SK-N-SH (cell line): ENCODE results near the gene PAPOLG.

Source experiments
- FOXM1 ChIP-seq: IDR thresholded peaks from 2 replicates; pipeline ENCODE4 v1.4.0; 2012; ENCODE audit warnings: low read depth, mild to moderate bottlenecking
- GABPA ChIP-seq: IDR thresholded peaks from 2 replicates; pipeline ENCODE4 v1.4.0; 2012; ENCODE audit warnings: low read depth, mild to moderate bottlenecking
- GATA2 ChIP-seq: sonication (generic); formaldehyde crosslinking; IDR thresholded peaks from 2 replicates; pipeline ENCODE4 v1.5.0; 2020; ENCODE audit warnings: mild to moderate bottlenecking, missing genetic modification reagents
- MAX ChIP-seq: IDR thresholded peaks from 2 replicates; pipeline ENCODE4 v1.4.0; 2012; ENCODE audit warnings: low read depth
- MEF2A ChIP-seq: IDR thresholded peaks from 2 replicates; pipeline ENCODE4 v1.4.0; 2012; ENCODE audit warnings: low read depth, borderline replicate concordance
- MXI1 ChIP-seq: IDR thresholded peaks from 2 replicates; pipeline ENCODE4 v1.6.1; 2012; ENCODE audit warnings: mild to moderate bottlenecking, low read depth, low read length, improper control_type of control experiment
- RAD21 ChIP-seq: IDR thresholded peaks from 2 replicates; pipeline ENCODE4 v1.6.1; 2012; ENCODE audit warnings: mild to moderate bottlenecking, low read length
- TAF1 ChIP-seq: IDR thresholded peaks from 2 replicates; pipeline ENCODE4 v1.6.1; 2012; ENCODE audit warnings: low read depth, mild to moderate bottlenecking, low read length, moderate library complexity, borderline replicate concordance
- ZBTB33 ChIP-seq: IDR thresholded peaks from 2 replicates; pipeline ENCODE4 v1.4.0; 2012; ENCODE audit warnings: low read depth, borderline replicate concordance
- TF ChIP-seq, protein P1 (sequence below): fragments of 200-600 bp; sonication (generic); IDR thresholded peaks from 2 replicates; pipeline ENCODE4 v1.6.1; 2017; ENCODE audit warnings: antibody characterized with exemption, mild to moderate bottlenecking, moderate library complexity
- TF ChIP-seq, protein P2 (sequence below): IDR thresholded peaks from 2 replicates; pipeline ENCODE4 v1.6.1; 2012; ENCODE audit warnings: mild to moderate bottlenecking, low read depth, low read length, moderate library complexity

GRCh38 chr2:60818272-60818671, 62.2 kb downstream of the PAPOLG start:
- TF ChIP-seq, protein P1, sequence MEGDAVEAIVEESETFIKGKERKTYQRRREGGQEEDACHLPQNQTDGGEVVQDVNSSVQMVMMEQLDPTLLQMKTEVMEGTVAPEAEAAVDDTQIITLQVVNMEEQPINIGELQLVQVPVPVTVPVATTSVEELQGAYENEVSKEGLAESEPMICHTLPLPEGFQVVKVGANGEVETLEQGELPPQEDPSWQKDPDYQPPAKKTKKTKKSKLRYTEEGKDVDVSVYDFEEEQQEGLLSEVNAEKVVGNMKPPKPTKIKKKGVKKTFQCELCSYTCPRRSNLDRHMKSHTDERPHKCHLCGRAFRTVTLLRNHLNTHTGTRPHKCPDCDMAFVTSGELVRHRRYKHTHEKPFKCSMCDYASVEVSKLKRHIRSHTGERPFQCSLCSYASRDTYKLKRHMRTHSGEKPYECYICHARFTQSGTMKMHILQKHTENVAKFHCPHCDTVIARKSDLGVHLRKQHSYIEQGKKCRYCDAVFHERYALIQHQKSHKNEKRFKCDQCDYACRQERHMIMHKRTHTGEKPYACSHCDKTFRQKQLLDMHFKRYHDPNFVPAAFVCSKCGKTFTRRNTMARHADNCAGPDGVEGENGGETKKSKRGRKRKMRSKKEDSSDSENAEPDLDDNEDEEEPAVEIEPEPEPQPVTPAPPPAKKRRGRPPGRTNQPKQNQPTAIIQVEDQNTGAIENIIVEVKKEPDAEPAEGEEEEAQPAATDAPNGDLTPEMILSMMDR, result peak; percentile 31; the same call in 1 of the 2 replicates
- TF ChIP-seq MXI1 (no peak), MAX (no peak), MEF2A (no peak), FOXM1 (no peak), TAF1 (no peak), GATA2 (CRISPR knock-in tag) (no peak), GABPA (no peak), ZBTB33 (no peak), RAD21 (no peak)
- TF ChIP-seq, protein P2, sequence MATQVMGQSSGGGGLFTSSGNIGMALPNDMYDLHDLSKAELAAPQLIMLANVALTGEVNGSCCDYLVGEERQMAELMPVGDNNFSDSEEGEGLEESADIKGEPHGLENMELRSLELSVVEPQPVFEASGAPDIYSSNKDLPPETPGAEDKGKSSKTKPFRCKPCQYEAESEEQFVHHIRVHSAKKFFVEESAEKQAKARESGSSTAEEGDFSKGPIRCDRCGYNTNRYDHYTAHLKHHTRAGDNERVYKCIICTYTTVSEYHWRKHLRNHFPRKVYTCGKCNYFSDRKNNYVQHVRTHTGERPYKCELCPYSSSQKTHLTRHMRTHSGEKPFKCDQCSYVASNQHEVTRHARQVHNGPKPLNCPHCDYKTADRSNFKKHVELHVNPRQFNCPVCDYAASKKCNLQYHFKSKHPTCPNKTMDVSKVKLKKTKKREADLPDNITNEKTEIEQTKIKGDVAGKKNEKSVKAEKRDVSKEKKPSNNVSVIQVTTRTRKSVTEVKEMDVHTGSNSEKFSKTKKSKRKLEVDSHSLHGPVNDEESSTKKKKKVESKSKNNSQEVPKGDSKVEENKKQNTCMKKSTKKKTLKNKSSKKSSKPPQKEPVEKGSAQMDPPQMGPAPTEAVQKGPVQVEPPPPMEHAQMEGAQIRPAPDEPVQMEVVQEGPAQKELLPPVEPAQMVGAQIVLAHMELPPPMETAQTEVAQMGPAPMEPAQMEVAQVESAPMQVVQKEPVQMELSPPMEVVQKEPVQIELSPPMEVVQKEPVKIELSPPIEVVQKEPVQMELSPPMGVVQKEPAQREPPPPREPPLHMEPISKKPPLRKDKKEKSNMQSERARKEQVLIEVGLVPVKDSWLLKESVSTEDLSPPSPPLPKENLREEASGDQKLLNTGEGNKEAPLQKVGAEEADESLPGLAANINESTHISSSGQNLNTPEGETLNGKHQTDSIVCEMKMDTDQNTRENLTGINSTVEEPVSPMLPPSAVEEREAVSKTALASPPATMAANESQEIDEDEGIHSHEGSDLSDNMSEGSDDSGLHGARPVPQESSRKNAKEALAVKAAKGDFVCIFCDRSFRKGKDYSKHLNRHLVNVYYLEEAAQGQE, result no peak
